GM19239 (cell line): Measurements from ENCODE around the gene PTPRM.

ENCODE experiments used
- DNase-seq: peaks from one replicate; pipeline ENCODE4 v3.0.0; 2011; ENCODE audit warnings: low spot score; ENCODE audit not compliant: insufficient read length
- FAIRE-seq: peaks from 2 replicates; lab custom pipeline; 2011; peaks lifted over from hg19 to GRCh38; lab: Jason Lieb, UNC

The PTPRM gene

DNA sequence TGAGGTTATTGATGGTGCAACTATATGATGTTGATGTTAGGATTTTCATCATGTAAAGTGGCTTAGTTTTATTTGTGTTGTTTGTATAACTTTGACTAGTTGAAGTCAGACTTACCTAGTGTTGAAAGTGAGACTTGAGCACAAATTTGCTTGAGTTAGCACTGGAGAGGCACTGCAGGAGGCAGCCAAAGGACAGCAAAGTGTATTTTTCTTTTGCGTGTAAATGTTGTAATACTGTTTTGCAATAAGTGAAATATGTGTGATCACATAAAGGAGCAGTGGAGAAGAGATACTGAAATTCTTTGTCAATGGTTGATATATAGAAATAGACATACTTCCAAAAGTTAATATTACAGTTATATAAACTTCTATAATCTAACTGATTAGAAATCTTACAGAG, 710.2 kb downstream of the PTPRM start:
- no peak for FAIRE-seq
- no peak for DNase-seq

DNA sequence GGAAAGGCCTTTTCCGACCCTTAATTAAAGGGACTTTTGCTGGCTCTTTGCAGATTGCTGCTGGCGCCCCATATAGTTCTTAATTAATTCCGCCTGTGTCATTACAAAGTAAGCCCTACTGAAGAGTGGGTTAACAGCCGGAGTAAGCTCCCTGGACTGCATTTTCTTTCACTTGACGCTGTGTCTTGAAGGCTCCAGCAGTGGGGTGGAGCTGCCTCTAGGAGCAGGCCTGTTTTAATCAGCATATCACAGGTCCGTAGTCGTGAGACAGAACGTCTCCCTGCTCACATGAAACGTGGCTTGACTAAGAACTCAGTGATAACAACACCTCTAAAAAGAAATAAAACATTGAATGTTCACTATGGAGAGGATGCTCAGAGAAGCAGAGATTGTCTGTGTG, 712.2 kb downstream of the PTPRM start:
- DNase-seq (no peak), FAIRE-seq (no peak)

DNA sequence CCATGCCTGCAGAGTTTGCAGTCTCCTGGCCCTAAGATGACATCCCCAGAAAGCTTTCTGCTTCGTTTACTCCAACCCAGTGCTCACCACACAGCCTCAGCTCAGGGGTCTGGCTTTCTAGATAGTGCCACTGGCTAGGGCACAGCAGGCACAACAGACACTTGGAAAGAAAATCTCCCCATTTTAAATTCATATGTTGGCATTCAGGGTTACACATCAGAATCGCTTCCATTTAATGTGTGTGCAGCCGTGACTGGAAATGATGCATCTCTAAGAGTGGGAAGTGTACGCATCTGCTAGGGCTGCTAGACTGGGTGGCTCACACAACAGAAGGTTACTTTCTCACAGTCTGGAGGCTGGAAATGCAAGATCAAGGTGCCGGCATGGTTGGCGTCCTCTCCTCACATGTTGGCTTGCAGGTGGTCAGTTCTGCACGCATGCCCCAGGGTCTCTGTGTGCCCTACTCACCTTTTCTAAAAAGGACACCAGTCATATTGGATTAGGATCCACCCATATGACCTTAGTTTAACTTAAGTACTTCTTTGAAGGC, 712.7 kb downstream of the PTPRM start:
- FAIRE-seq: no peak
- no peak for DNase-seq

DNA sequence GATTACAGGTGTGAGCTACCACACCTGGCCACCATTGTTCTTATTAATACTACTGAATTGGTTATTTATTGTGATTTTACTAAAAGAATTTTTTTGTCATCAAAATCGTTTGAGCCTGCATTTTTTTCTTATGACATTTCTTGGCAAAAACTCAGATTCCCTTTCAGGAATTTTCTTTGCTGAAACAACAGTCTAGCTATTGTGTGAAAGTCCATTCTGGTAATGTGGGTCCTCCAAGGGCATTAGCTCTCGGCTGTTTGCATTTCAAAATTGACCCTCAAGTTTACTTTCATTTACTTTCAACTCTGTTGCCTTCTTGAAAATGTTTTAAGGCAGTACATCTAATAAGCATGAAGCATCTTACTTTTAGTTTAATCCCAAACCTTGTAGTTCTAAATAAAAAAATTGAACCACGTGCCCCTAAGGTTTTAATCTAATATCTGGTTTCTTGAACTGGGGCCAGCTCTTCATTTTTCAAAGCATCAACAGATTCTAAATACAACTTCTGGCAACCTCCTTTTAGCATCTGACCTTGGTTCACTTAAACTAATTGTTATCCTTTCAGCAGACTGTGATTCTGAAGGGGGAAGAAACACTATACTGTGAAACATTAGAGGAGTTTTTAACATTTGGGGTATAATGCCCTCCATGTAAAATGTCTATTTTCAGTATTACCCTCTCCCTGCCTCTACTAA, 716.9 kb downstream of the PTPRM start:
- FAIRE-seq: no peak
- no peak for DNase-seq

DNA sequence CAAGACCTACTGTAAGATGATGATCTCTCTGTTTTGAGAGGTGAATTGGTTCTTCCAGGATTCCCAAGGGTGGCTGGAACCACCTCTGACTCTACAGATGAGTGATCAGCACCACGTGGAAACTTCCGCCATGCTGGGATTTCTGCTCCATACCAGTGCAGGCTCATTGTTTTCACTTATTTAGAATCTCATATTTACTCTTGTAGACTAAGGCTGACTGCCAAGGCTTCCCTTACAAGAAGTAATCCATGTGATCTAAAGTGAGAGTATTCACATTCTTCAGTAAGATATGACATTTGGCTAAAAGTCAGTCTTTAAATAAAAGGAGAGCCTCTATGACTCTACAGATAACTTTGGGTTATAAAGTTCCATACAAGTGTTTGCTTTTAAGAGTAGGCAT, 719.2 kb downstream of the PTPRM start:
- DNase-seq (no peak), FAIRE-seq (no peak)

DNA sequence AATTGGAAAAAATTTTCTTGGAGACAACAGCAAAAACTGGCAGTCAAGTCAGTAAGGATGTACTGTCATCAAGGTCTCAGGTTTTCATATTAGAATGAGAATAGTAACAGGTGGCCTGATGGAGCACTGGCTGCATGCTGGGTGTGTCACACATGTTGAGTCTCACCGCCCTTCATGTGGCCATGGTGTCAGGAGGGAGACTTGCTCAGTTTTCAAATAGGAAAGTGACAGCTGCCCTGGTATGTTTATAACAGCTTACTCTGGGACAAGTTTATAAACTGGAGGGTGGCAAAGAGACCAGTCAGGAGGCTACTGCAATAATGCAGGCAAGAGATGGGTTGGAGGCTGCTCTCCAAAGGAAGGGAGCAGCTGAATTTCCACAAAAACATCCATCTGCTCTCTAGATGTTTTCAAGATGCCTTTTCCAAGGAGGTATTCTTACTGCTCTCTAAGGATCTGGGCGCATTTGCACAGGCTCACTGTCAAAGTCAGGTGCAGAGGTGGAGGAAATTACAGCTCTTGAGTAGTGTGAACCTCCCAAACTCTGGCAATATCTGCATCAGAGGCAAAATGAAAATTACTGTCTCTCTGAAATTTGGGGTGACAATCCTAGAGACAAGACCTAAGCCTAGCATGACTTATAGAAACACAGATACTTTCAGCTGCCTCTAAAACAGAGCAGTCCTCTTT, 720.2 kb downstream of the PTPRM start:
- FAIRE-seq (no peak), DNase-seq (no peak)

DNA sequence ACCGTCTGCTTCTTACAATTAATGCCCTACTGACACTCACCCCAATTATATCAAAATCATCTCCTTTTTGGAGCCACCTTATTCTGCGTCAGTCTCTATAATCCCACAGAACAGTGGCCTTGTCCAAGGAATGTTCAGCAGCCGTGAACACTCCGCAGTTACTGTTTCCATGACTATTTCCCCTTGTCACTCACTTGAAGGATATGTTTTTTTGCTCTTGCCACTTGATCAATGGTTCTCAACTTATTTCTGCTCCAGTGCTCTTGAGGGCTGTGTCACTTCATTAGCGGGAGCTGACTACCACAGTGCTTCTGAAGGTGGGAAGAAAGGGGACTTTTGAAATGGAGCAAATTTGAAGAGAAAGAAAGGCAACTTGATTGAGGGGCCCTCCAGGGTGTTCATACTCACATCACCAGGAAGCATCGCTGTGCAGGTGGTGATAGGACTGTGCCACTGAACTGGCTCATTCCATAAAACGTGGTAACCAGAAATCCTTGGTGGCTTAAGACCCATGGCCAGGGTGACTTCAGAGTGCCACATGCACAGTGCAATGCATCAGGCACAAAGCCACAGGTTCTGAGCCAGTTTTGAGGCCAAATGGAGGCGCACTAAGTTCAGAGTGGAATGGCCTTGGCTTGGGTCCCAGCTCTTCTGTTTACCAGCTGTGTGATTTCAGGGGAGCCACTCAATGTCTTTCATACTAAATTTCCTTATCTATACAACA, 721.5 kb downstream of the PTPRM start:
- DNase-seq (no peak), FAIRE-seq (no peak)

DNA sequence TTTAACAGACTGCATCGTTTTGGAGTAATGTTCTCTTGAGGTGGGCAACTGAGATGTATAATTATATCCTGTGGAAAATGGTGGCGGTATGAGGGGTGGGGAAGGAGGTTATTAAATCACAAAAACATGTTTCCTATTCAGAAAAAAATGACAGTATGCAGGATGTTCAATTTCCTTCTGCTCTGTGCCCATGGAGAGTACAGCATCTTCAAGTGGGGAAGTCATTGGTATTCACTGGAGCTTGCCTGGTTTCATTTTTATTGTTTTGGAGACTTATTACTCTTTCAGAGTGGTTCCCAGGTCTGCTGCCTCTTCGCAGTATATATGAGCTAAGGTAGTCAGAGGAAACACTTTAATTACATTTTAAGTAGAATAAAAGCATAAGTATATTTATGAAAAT, 723.3 kb downstream of the PTPRM start:
- DNase-seq: no peak
- FAIRE-seq: no peak

DNA sequence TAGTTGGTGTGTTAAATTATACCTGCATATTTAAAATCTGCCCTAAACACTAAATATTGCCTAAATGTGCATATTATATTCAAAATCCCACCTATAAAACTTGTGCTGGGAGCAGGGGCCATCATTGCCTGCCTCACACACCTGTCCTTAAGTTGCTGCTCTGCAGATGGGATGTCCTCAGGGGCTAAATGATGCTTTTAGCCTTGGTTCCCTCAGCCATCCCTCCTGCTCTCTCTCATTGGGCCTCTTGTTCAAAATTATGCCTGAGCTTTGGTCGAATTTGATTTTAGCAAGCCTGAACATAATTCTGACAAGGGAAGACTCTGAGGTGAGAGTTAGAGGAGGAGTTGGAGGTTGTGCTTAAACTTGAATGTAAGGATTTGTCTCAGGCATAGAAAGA, 723.8 kb downstream of the PTPRM start:
- FAIRE-seq: no peak
- DNase-seq: no peak

DNA sequence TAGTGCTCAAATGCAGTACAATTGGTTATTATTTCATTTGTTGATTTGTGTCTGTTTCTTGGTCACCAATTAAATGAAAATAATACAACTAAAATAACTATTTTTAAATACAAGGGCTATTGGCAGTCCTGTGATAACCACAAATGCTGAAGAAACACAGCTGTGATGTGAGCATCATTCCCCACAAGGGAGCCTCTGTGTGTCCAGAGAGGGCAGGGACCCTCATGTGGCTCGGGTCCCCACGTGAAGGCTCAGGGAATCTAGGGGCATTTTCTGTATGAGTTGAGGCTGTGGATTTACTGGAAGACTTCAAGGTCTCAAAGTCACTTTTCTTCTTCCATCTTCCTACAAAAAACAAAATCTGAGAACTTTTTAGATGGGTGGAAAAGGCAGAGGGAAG, 726.1 kb downstream of the PTPRM start:
- FAIRE-seq (no peak), DNase-seq (no peak)

DNA sequence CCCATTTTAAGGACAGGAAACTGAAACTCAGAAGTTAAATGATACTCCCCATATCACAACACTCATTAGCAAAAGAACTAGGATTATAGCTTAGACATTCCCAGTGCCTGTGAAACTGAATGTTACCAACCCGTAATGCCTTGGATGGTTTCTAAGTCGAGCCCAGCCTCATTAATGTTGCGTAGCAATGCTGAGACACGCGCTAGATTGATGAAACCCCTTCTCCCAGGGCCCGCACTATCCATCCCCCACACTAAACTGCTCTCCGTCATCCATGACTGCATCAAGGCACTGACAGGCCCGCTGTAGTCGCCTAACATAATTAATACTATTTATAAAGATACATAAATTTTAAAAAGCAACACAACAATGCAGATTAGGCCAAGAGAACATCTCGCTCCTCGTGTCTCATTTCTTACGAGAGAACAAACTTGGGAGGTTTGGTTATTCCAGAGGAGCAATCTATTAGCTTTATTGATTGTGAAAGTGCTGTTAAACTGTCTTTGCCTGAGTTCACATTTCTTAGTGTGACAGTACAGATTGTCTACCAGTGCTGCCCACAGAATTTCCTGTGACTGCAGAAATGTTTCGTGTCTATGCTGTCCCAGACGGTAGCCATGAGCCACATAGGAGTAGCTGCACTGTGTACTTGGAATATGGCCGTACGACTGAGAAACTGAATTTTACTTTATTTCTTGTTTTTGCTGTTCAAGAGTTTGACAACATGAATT, 729.9 kb downstream of the PTPRM start:
- DNase-seq: no peak
- no peak for FAIRE-seq

DNA sequence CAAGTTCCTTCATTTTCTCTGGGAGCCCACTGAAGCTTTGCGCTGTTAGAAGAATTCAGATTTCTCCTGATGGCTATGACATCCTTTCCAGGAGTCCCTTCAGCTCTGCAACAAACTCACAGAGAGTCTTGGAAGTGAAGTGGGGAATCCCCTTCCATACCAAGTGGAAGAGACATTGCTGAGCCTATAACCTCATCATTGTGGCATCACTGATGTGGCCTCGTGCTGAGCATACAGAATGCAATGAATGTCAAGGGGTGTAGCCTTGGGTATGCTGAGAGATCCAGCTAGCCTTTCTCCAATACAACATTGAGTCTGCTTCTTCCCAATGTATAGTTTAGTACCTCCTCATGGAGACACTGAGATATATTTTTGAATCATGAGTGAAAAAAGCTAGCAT, 731.1 kb downstream of the PTPRM start:
- no peak for FAIRE-seq
- DNase-seq: no peak

DNA sequence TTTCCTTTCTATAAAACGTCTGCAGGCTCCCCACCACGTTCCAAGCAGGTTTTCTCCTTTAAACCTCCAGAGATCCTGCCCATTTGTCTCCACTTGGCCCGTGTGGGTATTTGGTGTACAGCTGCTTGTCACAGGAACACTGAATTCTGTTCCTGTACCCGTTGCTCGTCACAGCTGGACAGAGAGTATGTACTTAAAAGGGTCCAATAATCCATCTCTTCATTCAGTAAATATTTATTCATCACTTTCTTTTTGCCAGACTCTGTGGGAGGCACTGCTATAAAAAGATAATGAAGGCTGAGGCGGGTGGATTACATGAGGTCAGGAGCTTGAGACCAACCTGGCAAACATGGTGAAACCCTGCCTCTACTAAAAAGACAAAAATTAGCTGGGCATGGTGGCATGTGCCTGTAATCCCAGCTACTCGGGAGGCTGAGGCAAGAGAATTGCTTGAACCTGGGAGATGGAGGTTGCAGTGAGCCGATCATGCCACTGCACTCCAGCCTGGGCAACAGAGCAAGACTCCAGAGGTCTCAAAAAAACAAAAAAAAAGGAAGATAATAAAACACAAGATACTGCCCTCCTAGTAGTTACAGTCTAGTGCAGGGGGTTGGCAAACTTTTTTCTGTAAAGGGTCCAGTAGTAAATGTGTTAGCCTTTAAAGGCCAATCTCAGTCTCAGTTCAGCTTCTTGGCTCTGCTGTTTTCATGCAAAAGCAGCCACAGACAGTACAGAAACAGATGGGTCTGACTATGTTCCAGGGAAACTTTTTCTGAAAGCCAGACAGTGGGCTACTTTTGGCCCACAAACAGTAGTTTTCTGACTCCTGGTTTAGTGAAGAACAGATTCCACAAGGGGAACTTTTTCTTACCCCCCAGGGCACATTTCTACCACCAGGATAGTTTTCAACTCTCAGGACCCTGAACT, 732.2 kb downstream of the PTPRM start:
- DNase-seq (no peak), FAIRE-seq (no peak)

DNA sequence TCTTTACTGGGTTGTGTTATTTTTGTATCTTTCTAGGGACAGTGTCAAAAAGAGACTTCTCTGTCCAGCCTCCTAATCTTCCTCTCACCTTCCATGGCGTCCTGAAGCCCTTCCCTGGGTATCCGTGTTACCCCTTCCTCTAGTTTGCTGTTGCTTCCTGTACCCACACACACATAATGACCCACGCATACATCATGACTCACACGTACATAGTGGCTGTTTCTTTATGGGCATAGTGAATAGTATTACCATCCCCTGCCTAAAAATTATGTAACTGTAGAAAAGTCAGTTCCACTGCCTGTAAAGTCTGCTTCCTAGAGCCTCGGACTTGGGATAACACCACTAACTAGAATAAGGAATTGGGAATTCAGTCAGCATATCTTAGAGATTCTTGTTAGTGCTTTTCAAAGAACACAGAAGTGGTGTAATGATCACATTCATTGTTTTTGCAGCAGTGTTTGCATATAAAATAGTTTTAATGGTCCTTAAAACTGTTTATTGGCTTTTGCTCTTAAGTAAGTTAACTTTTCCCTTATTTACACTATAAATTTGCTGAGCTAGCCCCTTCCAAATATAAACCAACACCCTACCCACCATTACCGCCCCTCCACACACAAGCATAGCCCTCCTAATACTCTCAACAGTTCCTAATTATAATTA, 733.8 kb downstream of the PTPRM start:
- no peak for FAIRE-seq
- no peak for DNase-seq

DNA sequence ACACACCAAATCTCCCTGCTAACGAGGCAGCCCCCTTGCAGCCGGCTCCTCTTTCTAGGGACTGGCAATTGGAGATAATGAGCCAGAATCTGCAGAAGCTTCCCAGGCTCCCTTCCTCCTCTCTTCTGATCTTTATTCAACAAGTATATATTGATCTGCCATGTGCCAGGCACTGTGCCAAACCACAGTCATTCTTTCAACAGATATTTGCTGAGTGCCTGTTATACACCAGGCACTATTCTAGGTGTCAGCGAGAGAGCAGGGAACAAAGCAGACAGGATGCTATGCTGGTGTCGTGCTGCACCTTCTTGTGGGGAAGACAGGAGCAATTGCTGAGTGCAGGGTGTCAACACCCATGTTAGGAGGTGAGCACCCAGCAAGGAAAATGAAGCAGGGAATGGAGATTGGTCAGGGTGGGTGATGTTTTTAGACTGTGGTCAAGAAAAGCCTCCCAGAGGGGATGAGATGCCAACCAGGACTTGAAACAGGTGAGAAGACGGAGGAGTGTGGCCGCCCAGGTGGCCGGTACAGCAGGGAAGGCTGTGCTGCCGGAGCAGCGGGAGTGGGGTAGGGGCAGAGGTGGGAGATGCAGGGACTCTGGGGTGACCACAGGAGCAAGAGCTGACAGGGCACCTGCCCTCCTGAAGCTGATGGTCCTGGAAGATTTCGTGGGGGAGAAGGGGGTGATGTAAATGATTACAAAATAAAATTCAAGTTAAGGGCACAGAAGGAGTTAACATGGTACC, 734.5 kb downstream of the PTPRM start:
- DNase-seq (no peak), FAIRE-seq (no peak)

DNA sequence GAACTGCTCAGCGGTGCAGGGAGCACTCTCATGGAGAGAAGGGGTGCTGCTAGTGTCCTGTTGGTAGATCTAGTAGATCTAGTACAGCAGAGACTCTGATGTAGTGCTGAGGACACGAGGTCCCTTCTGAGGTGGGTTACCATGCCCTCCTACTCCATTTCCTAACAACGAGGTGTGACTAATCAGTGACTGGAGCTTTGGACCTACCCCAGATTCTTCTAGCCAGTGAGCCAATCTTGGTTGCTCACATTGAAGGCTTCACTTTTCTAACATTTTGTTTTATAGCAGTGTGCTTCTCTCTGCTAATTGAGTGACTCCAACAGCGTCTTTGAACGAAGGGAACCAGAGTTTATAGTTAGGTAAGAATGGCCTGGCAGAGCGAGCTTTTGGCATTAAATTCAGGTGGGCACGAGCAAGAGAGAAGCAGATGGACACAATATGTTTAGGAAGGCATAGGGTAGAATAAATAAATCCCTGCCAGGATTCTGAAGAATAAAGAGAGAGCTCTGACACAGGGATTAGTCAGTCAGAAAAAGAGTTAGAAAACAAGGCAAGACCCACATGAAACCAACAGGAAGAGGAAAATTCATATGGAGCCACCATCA, 736.1 kb downstream of the PTPRM start:
- DNase-seq: no peak
- no peak for FAIRE-seq

DNA sequence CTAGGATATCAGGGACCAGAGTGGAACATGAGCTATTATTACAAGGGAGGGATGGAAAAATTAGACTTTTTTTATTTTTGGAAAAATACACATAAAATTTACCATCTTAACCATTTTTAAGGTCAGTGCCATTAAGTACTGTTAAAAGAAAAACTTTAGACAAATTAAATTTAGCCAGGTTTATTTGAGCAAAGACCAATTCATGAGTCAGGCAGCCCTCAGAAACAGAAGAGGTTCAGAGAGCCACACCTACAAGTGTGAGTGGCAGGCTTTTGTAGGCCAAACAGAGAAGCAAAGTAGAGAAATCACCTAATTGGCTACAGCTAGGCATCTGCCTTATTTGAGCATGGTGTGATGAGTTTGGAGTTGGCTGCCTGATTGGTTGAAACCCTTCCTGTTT, 740.8 kb downstream of the PTPRM start:
- FAIRE-seq (no peak), DNase-seq (no peak)

DNA sequence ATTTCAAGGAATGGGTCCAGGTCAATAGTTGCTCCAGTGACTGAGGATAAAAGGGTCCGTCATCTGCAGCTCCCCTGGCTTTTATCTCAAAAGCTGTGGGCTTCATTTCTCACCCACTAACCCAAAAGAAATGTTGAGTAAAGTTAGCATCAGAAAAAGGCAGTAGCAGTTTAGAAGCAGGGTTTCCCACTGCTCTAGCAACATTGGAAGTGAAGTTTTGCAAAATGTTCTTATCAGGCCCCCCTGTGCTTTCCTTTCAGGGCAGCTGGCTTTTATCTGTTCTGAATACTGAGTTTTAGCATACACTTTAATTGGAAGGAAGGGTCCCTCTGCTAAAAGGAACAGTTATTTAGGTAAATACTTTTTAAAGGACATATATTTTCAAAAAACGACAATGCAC, 745.9 kb downstream of the PTPRM start:
- DNase-seq (no peak), FAIRE-seq (no peak)
